Stimulated activated CD8-positive, alpha-beta memory T cell treated with anti-CD3 and anti-CD28 coated beads, Interleukin-7, amount 100 ng/mL, for 4 hours (primary cell): ENCODE measurements around the gene ADAMTSL2.

Experiments
- DNase-seq, 2 donors: peaks; one replicate each; pipeline ENCODE4 v3.0.0-alpha.2; 2020; ENCODE audit warnings: low read depth in 2 of 2

Gene ADAMTSL2

DNA sequence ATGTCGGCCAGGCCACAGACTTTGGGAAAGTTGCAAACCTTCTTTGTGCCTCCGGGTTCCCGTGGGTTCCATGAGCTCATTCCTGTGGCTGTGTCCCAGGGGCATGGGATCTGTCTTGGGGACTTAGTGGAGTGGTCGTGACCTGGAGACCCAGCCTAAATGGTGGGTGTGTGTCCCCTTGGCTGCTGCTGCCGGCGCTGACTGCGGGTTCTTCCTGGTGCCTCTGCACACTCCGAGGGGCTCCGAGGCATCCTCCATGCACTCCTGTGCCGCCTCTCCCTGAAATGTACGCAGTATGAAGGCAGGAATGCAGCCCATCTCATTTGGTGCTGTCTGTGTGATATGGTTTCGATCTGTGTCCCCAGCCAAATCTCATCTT lies 34.6 kb upstream of the ADAMTSL2 start:
- no peak for DNase-seq

DNA sequence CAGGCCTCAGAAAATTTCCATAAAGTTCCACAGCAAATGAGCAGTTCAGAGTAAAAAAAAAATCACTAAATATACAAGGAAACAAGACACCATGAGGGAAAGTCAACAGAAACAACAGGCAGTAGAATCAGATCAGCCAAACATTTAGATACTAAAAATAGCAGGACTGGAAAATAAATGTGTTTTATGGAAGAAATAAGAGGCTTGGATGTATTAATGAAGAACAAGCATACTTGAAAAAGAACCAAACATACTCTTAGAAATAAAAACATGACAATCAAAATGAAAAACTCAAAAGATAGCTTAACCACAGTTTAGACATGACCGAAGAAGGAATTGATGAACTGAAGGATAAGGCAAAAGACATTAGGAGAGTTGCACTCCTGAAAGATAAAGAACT lies 32.4 kb upstream of the ADAMTSL2 start:
- DNase-seq, result no peak

DNA sequence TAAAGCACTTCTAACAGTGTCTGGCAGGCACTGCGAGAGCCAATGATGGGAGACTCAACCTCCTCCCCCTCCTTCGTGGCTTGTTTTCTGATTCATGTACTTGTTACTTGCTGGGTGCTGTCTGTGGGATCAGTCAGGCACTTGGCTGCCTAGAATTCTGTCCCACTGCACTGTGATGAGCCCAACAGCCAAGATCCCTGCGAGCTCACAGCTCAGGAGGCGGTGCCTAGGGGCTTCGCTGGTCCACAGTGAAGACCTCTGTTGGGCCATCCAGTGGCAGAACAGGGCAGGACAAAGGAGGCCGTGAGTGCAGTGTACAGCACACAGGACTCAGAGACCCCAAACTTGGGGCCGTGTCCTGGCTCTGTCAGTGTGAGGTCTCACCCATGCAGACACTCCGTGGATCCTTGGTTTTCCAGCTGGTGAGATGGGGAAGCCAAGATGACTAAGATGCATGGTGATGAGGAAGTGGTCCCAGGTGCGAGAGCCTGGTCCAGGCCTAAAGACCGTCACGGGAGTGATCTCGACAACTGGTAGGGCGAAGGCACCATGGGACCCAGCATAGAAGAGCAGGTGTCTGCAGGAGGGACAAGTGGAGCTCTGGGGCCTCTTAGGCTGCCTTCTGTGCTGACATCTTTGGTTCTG lies 29.2 kb upstream of the ADAMTSL2 start:
- DNase-seq, result no peak

DNA sequence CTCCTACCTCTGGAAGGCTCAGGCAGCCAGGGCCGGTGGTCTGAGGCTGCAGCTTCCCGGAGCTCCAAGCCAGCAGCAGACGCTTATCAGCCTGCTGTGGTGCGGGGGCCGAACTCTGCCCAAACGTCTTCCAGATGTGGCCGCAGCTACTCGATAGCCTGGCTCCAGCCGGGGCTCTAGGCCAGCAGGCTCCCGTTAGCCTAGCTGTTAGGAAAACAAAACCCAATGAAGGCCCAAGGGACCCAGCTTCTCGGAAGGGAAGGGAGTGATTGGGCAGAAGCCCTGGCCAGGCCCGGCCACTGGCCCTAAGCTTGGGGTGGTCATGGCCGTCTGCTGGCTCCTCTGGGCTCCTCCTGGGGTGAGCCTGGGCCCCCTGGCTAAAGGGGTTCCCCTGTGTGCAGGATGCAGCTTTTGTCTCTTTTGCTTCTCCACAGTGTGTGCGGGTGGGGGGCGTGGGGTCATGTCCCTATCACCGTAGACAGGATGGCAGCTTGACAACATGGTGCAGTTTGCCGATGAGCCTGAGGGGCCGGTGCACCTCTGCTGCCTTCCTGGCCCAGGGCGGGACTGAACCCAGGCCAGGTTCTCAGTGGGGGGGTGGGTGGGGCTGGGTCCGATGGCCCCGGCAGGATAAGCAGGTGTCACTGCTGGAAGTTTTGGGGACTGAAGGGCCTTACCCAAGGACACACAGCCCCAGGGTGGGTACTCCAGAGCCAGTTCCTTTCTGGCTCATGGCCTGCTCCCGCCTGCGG lies 28.4 kb upstream of the ADAMTSL2 start:
- no peak for DNase-seq

DNA sequence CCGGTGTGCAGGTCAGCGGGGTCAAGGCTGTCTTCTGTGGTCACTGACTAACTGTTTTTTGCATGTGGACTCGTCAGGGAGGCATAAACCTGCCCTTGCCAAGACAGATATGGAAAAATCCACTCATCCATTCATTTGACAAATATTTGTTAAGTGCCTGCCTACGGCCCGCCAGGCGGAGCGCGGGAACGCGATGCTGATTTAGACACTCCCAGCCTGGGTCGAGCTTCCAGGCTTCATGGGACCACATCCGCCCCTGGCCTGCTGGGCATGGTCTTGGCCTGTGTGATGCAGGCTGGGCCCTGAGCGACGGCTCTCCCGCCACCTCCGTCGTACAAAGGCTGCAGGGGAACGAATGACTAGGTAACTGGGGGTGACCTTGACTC lies 27.9 kb upstream of the ADAMTSL2 start:
- no peak for DNase-seq

DNA sequence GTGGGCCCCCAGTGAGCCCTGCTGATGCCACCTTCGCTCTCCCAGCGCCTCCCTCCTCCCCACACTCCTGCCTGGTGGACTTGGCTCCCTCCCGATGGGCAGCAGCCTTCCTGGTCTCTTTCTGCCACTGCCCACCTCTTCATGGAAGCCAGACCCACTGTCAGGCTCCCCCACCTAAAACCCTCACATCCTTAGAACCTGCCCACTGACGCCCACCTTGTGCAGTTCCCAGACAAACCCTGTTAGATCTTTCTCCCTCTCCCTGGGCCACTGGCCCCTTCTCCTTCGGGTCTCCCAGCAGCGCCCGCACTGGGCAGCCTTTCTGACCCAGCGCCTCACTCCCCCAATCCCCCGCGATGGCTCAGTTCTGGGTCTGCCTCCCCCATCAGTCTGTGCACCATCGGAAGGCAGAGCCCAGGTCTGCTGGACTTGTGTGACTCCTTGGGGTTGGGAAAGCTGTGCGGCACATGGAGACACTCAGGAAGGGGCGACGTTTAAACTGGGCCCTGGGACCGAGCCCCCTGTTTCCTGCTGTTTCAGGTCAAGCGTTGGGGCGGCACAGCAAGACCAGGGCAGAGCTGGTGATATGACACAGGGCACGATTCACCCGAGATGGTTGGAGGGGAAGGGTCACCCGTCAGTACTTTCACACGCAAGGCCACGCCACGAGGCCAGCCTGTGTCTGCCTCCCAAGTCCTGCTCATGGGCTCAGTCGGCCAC lies 27.1 kb upstream of the ADAMTSL2 start:
- DNase-seq, result no peak

DNA sequence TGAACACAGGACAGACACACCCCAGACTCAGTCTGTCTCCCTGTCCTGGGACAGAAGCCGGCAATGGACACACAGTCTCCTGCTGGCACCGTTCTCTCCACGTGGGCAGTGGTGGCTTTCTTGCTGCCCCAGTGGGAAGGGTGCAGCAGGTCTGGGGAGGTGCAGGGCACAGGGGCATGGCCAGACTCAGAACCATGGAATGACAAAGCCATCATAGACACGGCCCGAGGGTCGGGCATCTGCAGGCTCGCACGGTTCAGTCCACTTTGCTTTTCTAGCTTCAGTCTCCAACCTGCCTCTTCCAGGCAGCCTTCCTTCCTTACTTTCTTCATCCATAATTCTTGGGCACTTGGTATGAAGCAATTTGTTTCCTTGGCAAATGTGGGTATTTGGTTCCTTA lies 26.5 kb upstream of the ADAMTSL2 start:
- DNase-seq, result no peak

DNA sequence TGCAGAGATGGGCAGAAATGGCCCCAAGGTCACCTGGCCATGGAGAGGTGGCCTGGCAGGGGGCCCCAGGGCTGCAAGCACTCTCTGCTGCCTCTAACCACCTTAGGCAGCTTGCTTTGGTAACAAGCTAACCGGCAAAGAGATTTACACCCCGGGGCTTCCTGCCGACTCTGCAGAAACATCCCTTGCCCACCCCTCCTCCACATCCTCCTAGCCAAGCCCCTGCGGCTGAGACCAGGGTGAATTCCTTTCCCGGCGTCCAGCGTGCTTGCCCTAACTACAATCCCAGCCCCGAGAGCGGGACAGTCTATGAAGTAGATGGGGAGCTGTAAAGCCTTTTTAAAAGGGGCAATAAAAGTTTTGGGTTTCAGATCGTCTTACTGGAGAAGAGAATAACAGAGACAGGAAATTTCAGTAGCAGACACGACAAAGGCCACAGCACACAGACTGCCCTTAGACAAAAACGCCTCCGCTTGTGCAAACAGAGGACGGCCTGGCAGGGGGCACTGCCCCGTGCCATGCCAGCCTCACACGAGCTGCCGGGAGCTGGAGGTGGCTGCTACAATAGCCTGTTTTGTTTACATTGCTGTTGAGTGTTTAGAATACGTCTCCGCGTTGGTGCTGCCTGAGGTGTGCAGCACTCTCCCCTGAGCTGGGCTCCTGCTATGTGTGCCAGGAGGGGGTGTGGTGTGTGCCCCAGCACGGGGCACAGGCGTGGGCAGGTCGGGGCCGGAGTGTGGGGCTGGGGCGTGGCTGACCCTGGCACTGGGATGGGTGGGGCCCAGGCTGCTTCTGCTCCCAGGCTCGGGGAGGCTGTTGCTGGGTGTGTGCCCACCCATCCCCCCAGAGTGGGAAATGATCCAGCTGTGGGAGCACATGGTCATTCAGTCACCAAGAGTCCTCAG lies 25.1 kb upstream of the ADAMTSL2 start:
- DNase-seq, result no peak

DNA sequence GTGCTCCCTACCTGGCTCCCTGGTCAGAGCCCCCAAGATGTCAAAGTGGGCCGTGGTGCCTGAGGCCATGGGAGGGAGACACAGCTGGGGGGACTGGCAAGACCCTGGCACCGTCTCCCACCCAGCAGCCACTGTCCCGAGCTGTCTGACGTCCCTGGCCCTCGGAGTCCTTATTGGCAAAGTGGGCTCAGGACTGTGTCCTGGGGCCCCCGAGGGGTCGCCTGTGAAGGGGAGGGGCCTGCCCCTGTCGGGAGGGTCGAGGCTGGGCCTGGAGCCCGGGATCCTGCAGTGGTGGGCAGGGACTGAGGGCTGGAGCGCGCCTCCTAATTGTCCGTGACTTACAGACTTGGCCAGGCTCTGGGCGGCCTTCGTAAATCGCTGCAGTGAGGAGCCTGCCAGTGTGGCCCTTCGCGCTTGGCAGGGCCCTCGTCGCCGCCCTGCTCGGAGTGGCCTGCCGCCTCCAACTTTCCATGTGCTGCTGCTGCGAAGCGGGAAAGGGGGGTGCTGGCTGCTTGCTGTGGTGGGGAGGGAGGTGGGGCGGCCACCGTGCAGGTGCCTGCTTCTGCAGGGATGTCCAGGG lies 23.5 kb upstream of the ADAMTSL2 start:
- DNase-seq, result no peak

DNA sequence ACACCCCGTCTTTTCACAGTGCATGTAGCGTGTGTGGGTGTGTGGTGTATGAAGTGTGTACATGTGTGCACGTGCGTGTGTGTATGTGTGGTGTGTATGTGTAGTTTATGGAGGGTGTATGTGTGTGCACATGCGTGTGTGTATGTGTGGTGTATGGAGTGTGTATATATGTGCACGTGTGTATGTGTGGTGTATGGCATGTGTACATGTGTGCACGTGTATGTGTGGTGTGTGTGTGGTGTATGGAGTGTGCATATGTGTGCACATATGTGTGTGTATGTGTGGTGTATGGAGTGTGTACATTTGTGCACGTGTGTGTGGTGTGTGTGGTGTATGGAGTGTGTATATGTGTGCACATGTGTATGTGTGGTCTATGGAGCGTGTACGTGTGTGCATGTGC lies 22.9 kb upstream of the ADAMTSL2 start:
- no peak for DNase-seq

DNA sequence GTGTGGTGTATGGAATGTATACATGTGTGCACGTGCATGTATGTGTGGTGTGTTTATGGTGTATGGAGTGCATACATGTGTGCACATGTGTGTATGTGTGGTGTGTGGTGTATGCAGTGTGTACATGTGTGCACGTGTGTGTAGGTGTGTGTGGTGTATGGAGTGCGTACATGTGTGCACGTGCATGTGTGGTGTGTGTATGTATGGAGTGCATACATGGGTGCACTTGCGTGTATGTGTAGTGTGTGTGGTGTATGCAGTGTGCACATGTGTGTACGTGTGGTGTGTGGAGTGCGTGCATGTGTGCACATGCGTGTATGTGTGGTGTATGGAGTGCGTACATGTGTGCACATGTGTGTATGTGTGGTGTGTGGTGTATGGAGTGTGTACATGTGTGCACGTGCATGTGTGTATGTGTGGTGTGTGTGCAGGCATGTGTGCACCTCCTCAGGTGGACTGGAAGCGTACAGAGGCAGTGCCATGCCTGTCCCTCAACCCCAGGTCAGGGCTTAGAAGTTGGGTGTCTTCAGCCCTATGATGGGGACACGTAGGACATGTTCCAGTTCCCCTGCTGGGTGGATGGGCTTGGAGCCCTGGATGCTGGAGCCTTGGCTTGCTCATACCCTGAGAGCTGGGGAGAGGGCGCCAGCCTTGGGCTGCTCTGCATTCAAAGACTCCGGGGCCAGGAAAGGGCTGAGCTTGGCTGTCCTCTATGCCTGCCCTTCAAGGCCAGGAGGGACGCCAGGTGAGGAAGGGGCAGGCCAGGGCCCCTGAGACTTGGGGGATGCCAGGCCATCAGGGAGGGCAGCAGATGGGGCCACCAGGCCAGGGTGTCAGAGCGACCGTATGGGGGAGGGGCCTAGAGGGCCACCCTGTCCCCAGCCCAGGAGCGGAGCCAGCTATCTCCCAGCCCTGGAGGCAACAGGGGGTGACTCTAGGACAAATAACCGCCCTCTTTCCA lies 22.0 kb upstream of the ADAMTSL2 start:
- DNase-seq, result no peak

DNA sequence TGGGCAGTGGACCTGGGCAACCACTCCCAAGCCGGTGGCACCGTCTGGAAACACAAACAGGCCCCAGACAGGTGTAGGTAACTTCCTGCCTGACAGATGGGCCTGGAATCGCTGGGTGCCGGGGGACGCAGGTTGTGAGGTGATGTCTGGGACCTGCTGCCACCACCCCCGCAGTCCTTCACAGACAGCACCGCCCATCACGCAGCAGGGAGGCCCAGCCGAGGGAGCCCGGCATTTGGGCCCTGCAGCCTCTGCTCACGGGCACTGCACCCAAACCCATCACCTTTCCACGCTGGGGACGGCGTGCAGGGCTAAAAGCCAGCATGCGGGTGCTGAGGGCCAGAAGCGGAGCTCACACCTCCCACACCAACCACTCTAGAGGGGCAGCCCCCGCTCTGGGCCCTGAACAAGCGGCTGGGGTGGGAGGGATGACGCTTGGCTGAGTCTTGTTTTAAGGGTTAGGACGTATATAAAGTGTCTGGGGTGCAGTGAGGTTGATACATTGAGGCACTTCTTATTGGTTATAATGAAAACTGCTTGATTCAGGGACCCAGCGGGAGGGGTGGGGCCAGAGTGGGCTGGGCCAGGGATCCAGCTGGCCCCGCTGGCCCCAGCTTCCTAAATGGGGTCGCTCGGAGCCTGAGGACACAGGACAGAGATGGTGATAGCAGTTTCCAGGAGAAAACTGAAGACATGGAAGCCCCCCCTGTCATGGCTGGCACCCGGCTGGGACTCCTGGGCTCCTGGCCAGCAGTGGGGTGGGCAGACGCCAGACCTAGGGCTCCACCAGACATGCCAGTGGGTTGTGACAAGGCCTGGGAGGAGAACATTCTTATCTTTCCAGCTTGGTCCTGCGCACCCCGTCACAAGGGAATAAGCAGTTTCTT lies 21.0 kb upstream of the ADAMTSL2 start:
- no peak for DNase-seq

DNA sequence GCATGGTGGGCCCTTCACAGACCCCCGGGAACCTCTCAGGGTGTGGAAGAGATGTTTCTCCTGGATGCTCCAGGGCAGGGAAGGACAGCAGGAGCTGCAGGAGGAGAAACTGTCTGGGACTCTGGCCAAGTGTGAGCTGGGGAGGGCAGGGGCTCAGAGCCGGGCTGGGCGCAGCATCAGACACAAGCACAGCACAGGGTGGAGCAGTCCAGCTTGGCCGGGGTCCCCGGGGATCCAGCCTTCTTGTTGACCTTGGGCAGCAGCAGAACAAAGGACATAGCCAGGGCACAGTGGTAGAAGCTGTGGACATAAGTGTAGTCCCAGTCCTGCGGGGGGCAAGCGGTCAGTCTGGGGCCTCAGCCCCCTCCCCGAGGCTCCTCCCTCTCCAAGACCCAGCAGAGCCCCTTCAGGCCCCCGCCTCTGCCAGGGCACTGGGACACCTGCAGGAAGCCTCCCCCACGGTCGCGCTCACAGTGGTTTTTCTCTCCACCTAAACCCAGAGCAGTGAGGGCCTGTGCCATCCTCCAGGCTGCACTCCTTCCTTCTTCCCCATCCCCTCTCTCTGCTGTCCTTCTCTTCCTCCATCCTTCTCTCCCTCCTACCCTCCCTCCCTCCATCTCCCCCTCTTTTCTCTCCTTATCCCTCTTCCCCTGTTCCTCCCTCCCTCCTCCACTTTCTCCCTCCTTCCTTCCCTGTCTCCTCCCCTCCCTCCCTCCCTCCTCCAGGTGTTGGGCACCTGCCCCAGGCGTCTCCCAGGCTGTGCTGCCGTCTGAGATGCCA lies 19.9 kb upstream of the ADAMTSL2 start:
- DNase-seq, result no peak

DNA sequence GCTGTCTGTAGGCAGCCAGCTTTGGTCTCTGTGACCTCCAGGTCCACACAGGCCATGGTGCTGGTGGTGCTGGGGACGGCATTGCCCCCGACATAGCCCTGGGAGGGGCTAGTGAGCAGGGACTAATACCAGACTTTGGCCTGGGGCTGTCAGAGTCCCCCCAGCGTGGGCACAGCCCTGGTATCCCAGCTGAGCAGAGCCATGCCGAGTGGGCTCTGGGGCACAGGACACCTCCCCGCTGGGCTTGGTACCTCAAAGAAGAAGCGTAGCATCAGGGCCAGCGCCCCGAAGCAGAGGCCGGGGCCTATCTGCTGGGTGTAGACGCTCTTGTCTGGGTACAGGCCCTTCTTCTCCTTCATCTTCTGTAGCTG lies 19.3 kb upstream of the ADAMTSL2 start:
- no peak for DNase-seq

DNA sequence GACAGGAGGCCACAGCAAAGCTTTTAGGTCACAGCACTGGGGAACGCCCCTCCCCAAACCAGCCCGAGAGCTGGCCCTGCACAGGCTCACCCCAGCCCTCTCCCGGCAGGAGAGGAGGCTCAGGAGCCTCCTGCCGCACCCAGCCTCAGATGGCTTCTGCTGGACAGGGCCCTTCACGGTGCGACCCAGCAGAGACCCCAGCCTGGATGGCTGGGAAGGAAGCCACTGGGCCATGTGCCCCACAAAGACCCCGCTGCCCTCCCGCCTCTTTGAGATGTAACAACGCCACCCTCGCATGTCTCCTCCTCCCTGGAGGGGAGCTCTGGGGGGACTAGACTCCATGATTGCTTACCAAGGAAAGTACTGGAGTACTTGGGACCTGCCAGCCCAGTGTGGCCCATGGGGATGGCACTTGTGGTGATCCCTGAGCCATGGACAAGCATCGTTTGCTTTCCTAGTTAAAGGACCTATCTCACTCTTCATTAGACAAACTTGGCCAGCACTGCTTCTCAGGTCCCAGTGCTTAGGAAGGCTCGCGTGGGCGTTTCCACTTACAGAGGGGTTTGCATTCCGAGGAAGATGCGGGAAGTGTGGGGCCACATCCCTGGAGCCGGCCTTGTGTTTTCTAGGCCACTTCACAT lies 18.8 kb upstream of the ADAMTSL2 start:
- no peak for DNase-seq

DNA sequence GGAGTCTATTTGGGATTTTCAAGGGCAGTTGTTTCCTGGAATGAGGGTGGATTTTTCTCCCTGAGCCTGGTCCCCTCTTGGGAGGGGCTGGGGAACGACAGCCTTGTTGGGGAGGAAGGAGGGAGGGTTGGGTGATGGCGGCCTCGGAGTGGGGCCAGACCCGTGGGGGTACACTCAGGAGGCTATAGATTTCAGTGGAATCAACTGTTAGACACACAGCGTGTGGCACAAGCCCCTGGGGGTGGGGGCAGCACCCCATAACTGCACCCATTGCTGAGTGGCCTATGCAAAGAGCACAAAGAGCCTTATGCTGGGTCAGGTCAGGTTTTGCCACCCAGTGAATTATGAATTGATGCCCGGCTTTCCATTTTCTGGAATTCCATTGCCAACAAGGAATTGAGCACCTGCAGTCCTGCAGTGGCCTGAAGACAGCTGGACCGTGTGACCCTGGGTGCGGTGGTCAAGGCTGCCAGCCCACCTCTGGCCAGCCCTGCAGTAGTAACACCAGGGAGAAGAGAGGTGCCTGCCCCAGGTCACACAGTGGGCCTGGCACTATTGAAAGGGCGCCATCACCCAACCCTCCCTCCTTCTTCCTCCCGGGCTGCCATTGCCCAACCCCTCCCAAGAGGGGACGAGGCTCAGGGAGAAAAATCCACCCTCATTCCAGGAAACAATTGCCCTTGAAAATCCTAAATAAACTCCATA lies 18.1 kb upstream of the ADAMTSL2 start:
- no peak for DNase-seq

DNA sequence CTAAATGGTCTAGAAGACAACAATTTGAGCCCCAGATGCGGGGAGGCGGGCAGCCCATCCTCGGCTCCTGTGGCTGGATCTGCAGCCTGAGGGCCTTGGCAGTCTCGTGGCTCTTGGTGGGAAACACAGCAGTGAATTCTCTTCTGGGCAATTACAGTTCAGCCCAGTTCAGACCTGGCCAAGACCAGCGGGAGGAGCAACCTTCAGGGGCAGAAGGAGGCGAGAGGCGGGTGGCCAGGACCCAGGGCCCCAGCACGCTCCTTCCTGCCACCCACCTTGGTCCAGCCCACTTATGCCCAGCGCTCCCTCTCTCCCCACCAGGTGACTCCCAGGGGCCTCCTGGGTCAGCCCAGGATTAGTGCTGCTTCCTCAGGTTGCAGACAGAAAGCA lies 17.5 kb upstream of the ADAMTSL2 start:
- no peak for DNase-seq

DNA sequence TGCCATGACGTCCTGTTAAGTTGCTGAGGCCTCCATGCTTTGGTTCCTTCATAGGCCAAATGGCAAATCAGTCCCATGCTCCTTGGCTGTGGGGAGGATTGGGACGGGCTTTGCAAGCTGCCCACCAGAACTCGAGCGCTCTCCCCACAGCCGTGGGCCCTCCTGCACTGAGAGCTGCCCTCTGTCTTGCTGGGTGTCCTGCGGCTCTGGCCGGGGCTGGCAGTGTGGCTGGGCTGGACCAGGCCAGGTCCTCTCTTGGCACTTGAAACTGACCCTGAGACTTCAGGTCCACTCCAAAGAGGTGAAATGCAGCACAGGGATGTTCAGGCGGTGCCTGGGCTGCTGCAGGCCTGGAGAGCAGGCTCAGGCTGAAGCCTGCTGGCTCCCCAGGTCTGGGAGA lies 16.8 kb upstream of the ADAMTSL2 start:
- DNase-seq, result no peak
